ENCODE measurements around the gene SLBP. TPM values are rescaled to one million over a fixed set of nuclear protein-coding genes. Genes with fewer than 3 reads are reported as not detected.

The SLBP gene
- total RNA-seq, 6 experiments from 2014 or later = 13.1 to 30.8 (median 14.7) TPM

GRCh38 chr4:1753697-1754311 lies 41.7 kb upstream of the SLBP start:
- H3K27ac ChIP-seq = no peak overlapping the region
- ATAC-seq = peak in 1 of 4 donors; percentile 3

GRCh38 chr4:1753294-1753696 lies 41.2 kb upstream of the SLBP start:
- ATAC-seq (no peak), DNase-seq (no peak)
- Histone ChIP-seq H3K27ac (no peak overlapping the region), H3K36me3 (no peaks in the 10 kb centered on the region), H3K4me3 (no peak overlapping the region), H3K4me1 (no peaks in the 10 kb centered on the region), H3K27me3 (no peaks in the 10 kb centered on the region), H3K9me3 (no peaks in the 10 kb centered on the region)
- WGBS (ENCODE audit: insufficient coverage, low coverage, low lambda C conversion rate, missing lambda C conversion rate) = no CpG with 5 or more reads among the region's 10 CpGs
- intact Hi-C loops (cut with DNase I) = loop anchor here in 1 of 2 donors (5.0 to 10.0 kb wide), 2 partner anchors 54 to 142 kb away; no protein-coding TSS in a partner anchor
- no peak for TF ChIP-seq POLR2A (IDR thresholded peaks at IDR 0.05)
- TF ChIP-seq, protein P1, sequence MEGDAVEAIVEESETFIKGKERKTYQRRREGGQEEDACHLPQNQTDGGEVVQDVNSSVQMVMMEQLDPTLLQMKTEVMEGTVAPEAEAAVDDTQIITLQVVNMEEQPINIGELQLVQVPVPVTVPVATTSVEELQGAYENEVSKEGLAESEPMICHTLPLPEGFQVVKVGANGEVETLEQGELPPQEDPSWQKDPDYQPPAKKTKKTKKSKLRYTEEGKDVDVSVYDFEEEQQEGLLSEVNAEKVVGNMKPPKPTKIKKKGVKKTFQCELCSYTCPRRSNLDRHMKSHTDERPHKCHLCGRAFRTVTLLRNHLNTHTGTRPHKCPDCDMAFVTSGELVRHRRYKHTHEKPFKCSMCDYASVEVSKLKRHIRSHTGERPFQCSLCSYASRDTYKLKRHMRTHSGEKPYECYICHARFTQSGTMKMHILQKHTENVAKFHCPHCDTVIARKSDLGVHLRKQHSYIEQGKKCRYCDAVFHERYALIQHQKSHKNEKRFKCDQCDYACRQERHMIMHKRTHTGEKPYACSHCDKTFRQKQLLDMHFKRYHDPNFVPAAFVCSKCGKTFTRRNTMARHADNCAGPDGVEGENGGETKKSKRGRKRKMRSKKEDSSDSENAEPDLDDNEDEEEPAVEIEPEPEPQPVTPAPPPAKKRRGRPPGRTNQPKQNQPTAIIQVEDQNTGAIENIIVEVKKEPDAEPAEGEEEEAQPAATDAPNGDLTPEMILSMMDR (IDR thresholded peaks at IDR 0.05) = no peak

More at GRCh38 chr4:1753697-1754311, 41.7 kb upstream of the SLBP start:
- no peak overlapping the region for H3K4me3 ChIP-seq
- DNase-seq = no peak
- H3K27me3 ChIP-seq = no peaks in the 10 kb centered on the region
- no peak for TF ChIP-seq POLR2A (IDR thresholded peaks at IDR 0.05)
- TF ChIP-seq, protein P1 (IDR thresholded peaks at IDR 0.05) = no peak
- intact Hi-C loops (cut with DNase I) = loop anchor here in 1 of 2 donors (5.0 to 10.0 kb wide), 2 partner anchors 53 to 141 kb away; no protein-coding TSS in a partner anchor
- no peaks in the 10 kb centered on the region for H3K36me3 ChIP-seq
- 79% methylated on average over 4 of the region's 15 CpGs for WGBS (ENCODE audit: insufficient coverage, low coverage, low lambda C conversion rate, missing lambda C conversion rate)
- no peaks in the 10 kb centered on the region for H3K9me3 ChIP-seq
- no peaks in the 10 kb centered on the region for H3K4me1 ChIP-seq

DNA sequence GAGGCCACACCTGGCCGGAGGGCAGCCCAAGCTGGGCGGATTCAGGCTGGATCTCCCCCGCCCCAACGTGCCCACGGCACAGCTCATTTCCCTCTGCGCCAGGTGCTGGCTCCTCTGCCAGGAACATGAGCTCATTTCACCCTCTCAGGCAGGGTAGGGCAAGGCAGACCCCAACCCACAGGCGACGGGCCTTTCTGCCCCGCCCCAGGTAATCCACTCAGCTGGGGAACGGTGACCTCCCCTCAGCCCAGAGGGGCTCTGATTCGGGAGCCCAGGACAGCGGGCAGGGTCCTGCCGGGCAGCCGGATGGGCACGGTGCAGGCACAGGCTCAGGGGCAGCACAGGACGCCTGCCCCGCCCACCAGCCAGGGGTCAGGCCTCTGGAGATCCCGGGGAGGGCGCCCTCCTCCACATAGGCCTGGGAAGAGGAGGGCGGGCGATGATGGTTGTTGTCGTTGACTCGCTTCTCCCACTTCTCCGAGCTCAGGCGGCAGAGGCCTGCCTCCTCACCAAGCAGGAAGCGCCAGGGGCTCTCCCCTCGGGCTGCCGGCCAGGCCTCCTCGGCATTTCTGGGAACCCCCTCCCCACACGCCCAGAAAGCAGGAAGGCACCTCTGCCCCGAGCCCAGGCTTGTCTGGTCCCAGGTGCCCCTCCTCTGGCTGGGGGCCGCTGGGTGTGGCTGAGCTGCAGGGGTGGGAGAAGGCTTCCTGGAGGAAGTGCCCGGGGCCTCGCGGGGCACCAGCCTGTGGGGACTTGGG lies 40.3 kb upstream of the SLBP start:
- Histone ChIP-seq H3K27me3 (no peaks in the 10 kb centered on the region), H3K4me3 (no peak overlapping the region), H3K27ac (no peak overlapping the region), H3K4me1 (no peaks in the 10 kb centered on the region), H3K9me3 (no peaks in the 10 kb centered on the region), H3K36me3 (no peaks in the 10 kb centered on the region)
- no CpG with 5 or more reads among the region's 35 CpGs for WGBS (ENCODE audit: insufficient coverage, low coverage, low lambda C conversion rate, missing lambda C conversion rate)
- TF ChIP-seq, protein P1 (IDR thresholded peaks at IDR 0.05) = no peak
- no peak for TF ChIP-seq POLR2A (IDR thresholded peaks at IDR 0.05)
- ATAC-seq (peak; percentile 1 to 20 (median 9)), DNase-seq (no peak)
- intact Hi-C loops (cut with DNase I) = loop anchor here in 1 of 2 donors (5.0 to 10.0 kb wide), 2 partner anchors 55 to 142 kb away; no protein-coding TSS in a partner anchor

DNA sequence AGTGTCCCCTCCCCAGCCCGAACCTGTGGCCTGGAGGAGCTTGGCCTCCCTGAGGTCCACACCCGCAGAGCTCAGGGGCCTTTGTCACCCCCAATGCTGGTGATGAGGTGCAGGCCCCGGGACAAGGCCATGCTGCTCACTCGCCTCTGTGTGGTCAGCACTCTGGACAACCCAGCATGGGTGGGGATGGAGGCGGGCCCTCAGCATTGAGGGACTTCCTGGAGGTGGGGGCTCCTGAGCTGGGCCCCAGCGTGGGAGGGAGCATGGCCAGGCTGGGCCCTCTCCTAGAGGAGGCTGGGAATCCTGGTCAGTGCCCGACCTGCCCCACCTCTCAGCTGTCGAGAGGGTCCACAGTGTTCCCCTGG lies 39.8 kb upstream of the SLBP start:
- Histone ChIP-seq H3K4me1 (no peaks in the 10 kb centered on the region), H3K36me3 (no peaks in the 10 kb centered on the region), H3K9me3 (no peaks in the 10 kb centered on the region), H3K27ac (no peak overlapping the region), H3K4me3 (no peak overlapping the region), H3K27me3 (no peaks in the 10 kb centered on the region)
- intact Hi-C loops (cut with DNase I) = loop anchor here in 1 of 2 donors (5.0 to 10.0 kb wide), 2 partner anchors 55 to 143 kb away; no protein-coding TSS in a partner anchor
- ATAC-seq (no peak), DNase-seq (no peak)
- no peak for TF ChIP-seq POLR2A (IDR thresholded peaks at IDR 0.05)
- TF ChIP-seq, protein P1 (IDR thresholded peaks at IDR 0.05) = no peak
- WGBS (ENCODE audit: insufficient coverage, low coverage, low lambda C conversion rate, missing lambda C conversion rate) = no CpG with 5 or more reads among the region's 8 CpGs
